HEK293 (cell line): Measurements from ENCODE around the gene ARMC5.

Experiments
- CTCF ChIA-PET: fragments of 350-600 bp; formaldehyde crosslinking; extraction: SDS; loops from one replicate; lab custom pipeline; 2021; ENCODE audit warnings: antibody characterized with exemption; lab: Yijun Ruan, JAX
- POLR2A ChIA-PET: fragments of 300-600 bp; formaldehyde crosslinking; extraction: SDS; loops from one replicate; lab custom pipeline; 2020; ENCODE audit warnings: antibody characterized with exemption, inconsistent platforms; lab: Yijun Ruan, JAX
- H3K27ac ChIP-seq: fragments of 200-500 bp; sonication (Bioruptor generic); 2 replicates; pipeline ENCODE4 v1.5.1; 2014; ENCODE audit warnings: low read depth, low read length, control low read depth, inconsistent platforms; ENCODE audit errors: extremely low read depth
- H3K36me3 ChIP-seq, 2 experiments: fragments of 200-500 bp in 1 of 2; sonication (Bioruptor generic) in 1 of 2; 1 replicate in 1 of 2; 2 replicates in 1 of 2; pipeline ENCODE4 v1.5.1; 2014 to 2017; ENCODE audit warnings: inconsistent platforms in 2 of 2, low read length in 2 of 2; ENCODE audit not compliant: control insufficient read depth in 2 of 2, insufficient read depth in 1 of 2
- H3K4me1 ChIP-seq: fragments of 200-500 bp; sonication (Bioruptor generic); 2 replicates; pipeline ENCODE4 v1.5.1; 2014; ENCODE audit warnings: mild to moderate bottlenecking, low read length, inconsistent platforms; ENCODE audit not compliant: control insufficient read depth, insufficient read depth
- H3K4me3 ChIP-seq: 2 replicates; pipeline ENCODE4 v1.5.1; 2011; ENCODE audit warnings: low read depth, mild to moderate bottlenecking, control low read depth, low read length, moderate library complexity
- H3K9me3 ChIP-seq: fragments of 200-500 bp; sonication (Bioruptor generic); 2 replicates; pipeline ENCODE4 v1.5.1; 2014; ENCODE audit warnings: low read depth, low read length, inconsistent platforms; ENCODE audit not compliant: control insufficient read depth, insufficient read depth
- FEZF1 ChIP-seq: fragments of 450-650 bp; formaldehyde crosslinking; IDR thresholded peaks from 2 replicates; pipeline ENCODE4 v1.5.1; 2016; ENCODE audit warnings: missing biosample characterization, missing genetic modification characterization
- GLIS1 ChIP-seq: fragments of 450-650 bp; formaldehyde crosslinking; IDR thresholded peaks from 2 replicates; pipeline ENCODE4 v1.5.1; 2016; ENCODE audit warnings: missing biosample characterization, missing genetic modification characterization
- MYNN ChIP-seq: fragments of 450-650 bp; formaldehyde crosslinking; IDR thresholded peaks from 2 replicates; pipeline ENCODE4 v1.5.1; 2016; ENCODE audit warnings: missing biosample characterization, missing genetic modification characterization, borderline replicate concordance
- REPIN1 ChIP-seq: fragments of 450-650 bp; formaldehyde crosslinking; IDR thresholded peaks from 2 replicates; pipeline ENCODE4 v1.5.1; 2017; ENCODE audit warnings: missing biosample characterization, missing genetic modification characterization, low read depth
- SCRT2 ChIP-seq: fragments of 450-650 bp; formaldehyde crosslinking; IDR thresholded peaks from 2 replicates; pipeline ENCODE4 v1.5.1; 2016; ENCODE audit warnings: missing biosample characterization, missing genetic modification characterization
- ZBTB10 ChIP-seq: fragments of 450-650 bp; formaldehyde crosslinking; IDR thresholded peaks from 2 replicates; pipeline ENCODE4 v1.5.1; 2016; ENCODE audit warnings: missing biosample characterization, missing genetic modification characterization
- ZBTB20 ChIP-seq: fragments of 450-650 bp; formaldehyde crosslinking; IDR thresholded peaks from 2 replicates; pipeline ENCODE4 v1.5.1; 2016; ENCODE audit warnings: missing biosample characterization, missing genetic modification characterization
- ZBTB8A ChIP-seq: fragments of 450-650 bp; formaldehyde crosslinking; IDR thresholded peaks from 2 replicates; pipeline ENCODE4 v1.5.1; 2016; ENCODE audit warnings: missing biosample characterization, missing genetic modification characterization
- ZFP3 ChIP-seq: fragments of 450-650 bp; formaldehyde crosslinking; IDR thresholded peaks from 2 replicates; pipeline ENCODE4 v1.5.1; 2016; ENCODE audit warnings: low read depth, missing biosample characterization, missing genetic modification characterization
- ZFP37 ChIP-seq: fragments of 450-650 bp; formaldehyde crosslinking; IDR thresholded peaks from 2 replicates; pipeline ENCODE4 v1.5.1; 2016; ENCODE audit warnings: missing biosample characterization, missing genetic modification characterization
- ZNF148 ChIP-seq: fragments of 450-650 bp; formaldehyde crosslinking; IDR thresholded peaks from 2 replicates; pipeline ENCODE4 v1.5.0; 2017; ENCODE audit warnings: missing biosample characterization, missing genetic modification characterization, borderline replicate concordance
- ZNF169 ChIP-seq: fragments of 450-650 bp; formaldehyde crosslinking; IDR thresholded peaks from 2 replicates; pipeline ENCODE4 v1.5.1; 2016; ENCODE audit warnings: missing biosample characterization, missing genetic modification characterization
- ZNF174 ChIP-seq: fragments of 450-650 bp; formaldehyde crosslinking; IDR thresholded peaks from 2 replicates; pipeline ENCODE4 v1.5.0; 2017; ENCODE audit warnings: missing biosample characterization, mild to moderate bottlenecking, missing genetic modification characterization
- ZNF23 ChIP-seq: fragments of 450-650 bp; formaldehyde crosslinking; IDR thresholded peaks from 2 replicates; pipeline ENCODE4 v1.5.1; 2016; ENCODE audit warnings: missing biosample characterization, missing genetic modification characterization, borderline replicate concordance
- ZNF311 ChIP-seq: fragments of 450-650 bp; formaldehyde crosslinking; IDR thresholded peaks from 2 replicates; pipeline ENCODE4 v1.5.1; 2017; ENCODE audit warnings: missing biosample characterization, missing genetic modification characterization, borderline replicate concordance
- ZNF354C ChIP-seq: fragments of 450-650 bp; formaldehyde crosslinking; IDR thresholded peaks from 2 replicates; pipeline ENCODE4 v1.5.1; 2016; ENCODE audit warnings: missing biosample characterization, missing genetic modification characterization, low read depth, borderline replicate concordance
- ZNF416 ChIP-seq: fragments of 450-650 bp; formaldehyde crosslinking; IDR thresholded peaks from 2 replicates; pipeline ENCODE4 v1.5.1; 2016; ENCODE audit warnings: missing biosample characterization, missing genetic modification characterization
- ZNF548 ChIP-seq: fragments of 450-650 bp; formaldehyde crosslinking; IDR thresholded peaks from 2 replicates; pipeline ENCODE4 v1.5.1; 2016; ENCODE audit warnings: missing biosample characterization, missing genetic modification characterization
- ZNF555 ChIP-seq: fragments of 450-650 bp; formaldehyde crosslinking; conservative IDR thresholded peaks from 2 replicates; pipeline ENCODE4 v1.5.1; 2017; ENCODE audit warnings: missing biosample characterization, mild to moderate bottlenecking, missing genetic modification characterization, inconsistent platforms
- ZNF658 ChIP-seq: fragments of 450-650 bp; formaldehyde crosslinking; IDR thresholded peaks from 2 replicates; pipeline ENCODE4; 2016; ENCODE audit warnings: missing biosample characterization, missing genetic modification characterization
- TF ChIP-seq, protein P1 (sequence below): fragments of 450-650 bp; formaldehyde crosslinking; IDR thresholded peaks from 2 replicates; pipeline ENCODE4 v1.5.1; 2016; ENCODE audit warnings: missing biosample characterization, missing genetic modification characterization, low read depth
- TF ChIP-seq, protein P2 (sequence below): IDR thresholded peaks from 2 replicates; pipeline ENCODE4 v1.6.1; 2011; ENCODE audit warnings: mild to moderate bottlenecking, low read depth, low read length, borderline replicate concordance
- TF ChIP-seq, protein P3 (sequence below): fragments of 450-650 bp; formaldehyde crosslinking; IDR thresholded peaks from 2 replicates; pipeline ENCODE4 v1.5.1; 2016; ENCODE audit warnings: missing biosample characterization, missing genetic modification characterization

Gene ARMC5

GRCh38 chr16:31493506-31494125, 34.3 kb downstream of the ARMC5 start (continued):
- TF ChIP-seq ZBTB10 (tag by site-specific recombination) (no peak), GLIS1 (tag by site-specific recombination) (no peak)

- no peak overlapping the region for H3K27ac ChIP-seq
- no peaks in the 10 kb centered on the region for H3K4me1 ChIP-seq
- no peak for TF ChIP-seq ZFP3 (tag by site-specific recombination)
- TF ChIP-seq SCRT2 (tag by site-specific recombination): no peak
- TF ChIP-seq, protein P1, sequence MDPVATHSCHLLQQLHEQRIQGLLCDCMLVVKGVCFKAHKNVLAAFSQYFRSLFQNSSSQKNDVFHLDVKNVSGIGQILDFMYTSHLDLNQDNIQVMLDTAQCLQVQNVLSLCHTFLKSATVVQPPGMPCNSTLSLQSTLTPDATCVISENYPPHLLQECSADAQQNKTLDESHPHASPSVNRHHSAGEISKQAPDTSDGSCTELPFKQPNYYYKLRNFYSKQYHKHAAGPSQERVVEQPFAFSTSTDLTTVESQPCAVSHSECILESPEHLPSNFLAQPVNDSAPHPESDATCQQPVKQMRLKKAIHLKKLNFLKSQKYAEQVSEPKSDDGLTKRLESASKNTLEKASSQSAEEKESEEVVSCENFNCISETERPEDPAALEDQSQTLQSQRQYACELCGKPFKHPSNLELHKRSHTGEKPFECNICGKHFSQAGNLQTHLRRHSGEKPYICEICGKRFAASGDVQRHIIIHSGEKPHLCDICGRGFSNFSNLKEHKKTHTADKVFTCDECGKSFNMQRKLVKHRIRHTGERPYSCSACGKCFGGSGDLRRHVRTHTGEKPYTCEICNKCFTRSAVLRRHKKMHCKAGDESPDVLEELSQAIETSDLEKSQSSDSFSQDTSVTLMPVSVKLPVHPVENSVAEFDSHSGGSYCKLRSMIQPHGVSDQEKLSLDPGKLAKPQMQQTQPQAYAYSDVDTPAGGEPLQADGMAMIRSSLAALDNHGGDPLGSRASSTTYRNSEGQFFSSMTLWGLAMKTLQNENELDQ (tag by site-specific recombination): no peak
- no peak for TF ChIP-seq ZBTB8A (tag by site-specific recombination)
- no peak for TF ChIP-seq ZNF555 (tag by site-specific recombination)
- TF ChIP-seq ZNF416: no peak
- TF ChIP-seq MYNN: no peak
- TF ChIP-seq, protein P2, sequence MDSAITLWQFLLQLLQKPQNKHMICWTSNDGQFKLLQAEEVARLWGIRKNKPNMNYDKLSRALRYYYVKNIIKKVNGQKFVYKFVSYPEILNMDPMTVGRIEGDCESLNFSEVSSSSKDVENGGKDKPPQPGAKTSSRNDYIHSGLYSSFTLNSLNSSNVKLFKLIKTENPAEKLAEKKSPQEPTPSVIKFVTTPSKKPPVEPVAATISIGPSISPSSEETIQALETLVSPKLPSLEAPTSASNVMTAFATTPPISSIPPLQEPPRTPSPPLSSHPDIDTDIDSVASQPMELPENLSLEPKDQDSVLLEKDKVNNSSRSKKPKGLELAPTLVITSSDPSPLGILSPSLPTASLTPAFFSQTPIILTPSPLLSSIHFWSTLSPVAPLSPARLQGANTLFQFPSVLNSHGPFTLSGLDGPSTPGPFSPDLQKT: no peak
- TF ChIP-seq REPIN1 (tag by site-specific recombination): no peak
- TF ChIP-seq, all 188 proteins: peak for 0
- ChIA-PET CTCF (no interaction called here), POLR2A (interaction anchor here (1.9 kb wide), 1 partner anchor 11 kb away, joined by 6 read pairs; the partner anchor contains the start of gene RUSF1)
- no peak overlapping the region for H3K4me3 ChIP-seq
- H3K36me3 ChIP-seq: peaks cover 0 to 71% of the 10 kb centered on the region in 2 experiments; a peak in 1 of 3 replicates
- no peaks in the 10 kb centered on the region for H3K9me3 ChIP-seq
These were observed 37.4 kb downstream of the ARMC5 start for GRCh38 chr16:31496670-31497069.

DNA sequence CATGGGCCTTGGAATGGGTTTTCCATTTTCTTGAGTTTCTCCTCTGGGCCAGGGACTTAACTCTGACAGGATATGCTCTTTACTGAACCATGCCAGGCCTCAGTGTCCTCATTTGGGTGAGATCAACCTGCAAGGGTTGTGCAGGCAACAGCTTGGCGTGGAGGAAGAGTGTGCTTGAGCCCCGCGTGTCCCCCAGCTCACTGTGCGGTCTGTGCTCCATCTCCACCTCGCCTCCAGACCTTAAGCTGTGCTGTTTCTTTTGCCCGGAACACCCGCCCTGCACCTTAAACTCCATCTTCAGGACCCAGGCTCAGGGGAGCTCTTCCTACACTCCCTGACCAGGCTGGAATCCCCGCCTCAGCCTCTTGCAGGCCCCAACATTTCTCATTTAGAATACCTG, 39.2 kb downstream of the ARMC5 start:
- POLR2A ChIA-PET: interaction anchor here (1.0 kb wide), 1 partner anchor 10 kb away, joined by 4 read pairs; the partner anchor contains the start of gene RUSF1
- CTCF ChIA-PET: interaction anchor here (1.1 kb wide), 1 partner anchor 9 kb away, joined by 3 read pairs; no protein-coding TSS in a partner anchor
- peaks cover 0 to 53% of the 10 kb centered on the region in 2 experiments; a peak in 1 of 3 replicates for H3K36me3 ChIP-seq
- no peak for TF ChIP-seq ZNF354C (tag by site-specific recombination)
- no peak for TF ChIP-seq ZNF23 (tag by site-specific recombination)
- TF ChIP-seq, protein P3, sequence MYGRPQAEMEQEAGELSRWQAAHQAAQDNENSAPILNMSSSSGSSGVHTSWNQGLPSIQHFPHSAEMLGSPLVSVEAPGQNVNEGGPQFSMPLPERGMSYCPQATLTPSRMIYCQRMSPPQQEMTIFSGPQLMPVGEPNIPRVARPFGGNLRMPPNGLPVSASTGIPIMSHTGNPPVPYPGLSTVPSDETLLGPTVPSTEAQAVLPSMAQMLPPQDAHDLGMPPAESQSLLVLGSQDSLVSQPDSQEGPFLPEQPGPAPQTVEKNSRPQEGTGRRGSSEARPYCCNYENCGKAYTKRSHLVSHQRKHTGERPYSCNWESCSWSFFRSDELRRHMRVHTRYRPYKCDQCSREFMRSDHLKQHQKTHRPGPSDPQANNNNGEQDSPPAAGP: no peak
- no peak for TF ChIP-seq ZNF311 (tag by site-specific recombination)
- no peak for TF ChIP-seq FEZF1
- TF ChIP-seq ZNF148: no peak
- no peak for TF ChIP-seq ZNF658 (tag by site-specific recombination)
- no peak for TF ChIP-seq ZNF174
- TF ChIP-seq ZNF548 (tag by site-specific recombination): no peak
- TF ChIP-seq ZBTB20 (tag by site-specific recombination): no peak
- no peak for TF ChIP-seq ZFP37 (tag by site-specific recombination)
- TF ChIP-seq ZNF169 (tag by site-specific recombination): no peak

More for the DNA sequence above, 39.2 kb downstream of the ARMC5 start:
- H3K4me3 ChIP-seq: no peak overlapping the region
- no peak overlapping the region for H3K27ac ChIP-seq
- H3K9me3 ChIP-seq: no peaks in the 10 kb centered on the region
- no peaks in the 10 kb centered on the region for H3K4me1 ChIP-seq
